Bronchial epithelial cell (primary cell): ENCODE data around the gene DLX2. TPM values are rescaled to one million over a fixed set of nuclear protein-coding genes. Genes with fewer than 3 reads are reported as not detected.
"Not testable (repeated sequence)": the region's sequence is repeated elsewhere in the genome, so short reads cannot be mapped to it uniquely, and the experiment has no call there.

Experiments used
- DNase-seq: peaks from one replicate; pipeline ENCODE4 v3.0.0-alpha.2; 2010; ENCODE audit warnings: low read depth
- FAIRE-seq: peaks from 2 replicates; lab custom pipeline; 2011; peaks lifted over from hg19 to GRCh38; lab: Jason Lieb, UNC
- H3K27me3 ChIP-seq: 2 replicates; pipeline ENCODE4 v1.5.1; 2011; ENCODE audit warnings: low read length; ENCODE audit not compliant: control insufficient read depth, insufficient read depth
- H3K36me3 ChIP-seq: 2 replicates; pipeline ENCODE4 v1.5.1; 2011; ENCODE audit warnings: low read length; ENCODE audit not compliant: control insufficient read depth, insufficient read depth
- H3K4me3 ChIP-seq: 2 replicates; pipeline ENCODE4 v1.5.1; 2011; ENCODE audit warnings: mild to moderate bottlenecking, low read depth, low read length, control low read depth
- CTCF ChIP-seq: IDR thresholded peaks from 2 replicates; pipeline ENCODE4 v1.5.1; 2011; ENCODE audit warnings: mild to moderate bottlenecking, moderate library complexity, low read length, control low read depth, inconsistent platforms; ENCODE audit not compliant: insufficient read depth, severe bottlenecking
- total RNA-seq: library from RNA; depleted of rRNA; stranded (reverse); fragments of >200 nt; gene quantifications from 2 replicates; pipeline ENCODE4 v1.2.1, GENCODE V29; 2014

Gene DLX2
- total RNA-seq = not detected in 2 replicates

- Histone ChIP-seq H3K27me3 (peaks cover 36% of the 10 kb centered on the region), H3K36me3 (no peaks in the 10 kb centered on the region), H3K4me3 (peak within 1 kb of the TSS; percentile 55)
- FAIRE-seq = no peak
- no peak for TF ChIP-seq CTCF
- peak; percentile 70 for DNase-seq
Observed at GRCh38 chr2:172102391-172103359, at the start of gene DLX2. Gene DLX2 (minus strand): TSS chr2:172102900. CDS start chr2:172102538, 362 bp downstream.

GRCh38 chr2:172147944-172148650 lies 45.4 kb upstream of the DLX2 start:
- DNase-seq (no peak), FAIRE-seq (no peak)

GRCh38 chr2:172143817-172144216 lies 41.1 kb upstream of the DLX2 start:
- H3K36me3 ChIP-seq = no peaks in the 10 kb centered on the region
- no peak overlapping the region for H3K4me3 ChIP-seq
- no peak for DNase-seq
- FAIRE-seq = no peak
- H3K27me3 ChIP-seq = peaks cover 6% of the 10 kb centered on the region
- no peak for TF ChIP-seq CTCF

More at GRCh38 chr2:172147944-172148650, 45.4 kb upstream of the DLX2 start:
- Histone ChIP-seq H3K4me3 (no peak overlapping the region), H3K27me3 (peaks cover 6% of the 10 kb centered on the region), H3K36me3 (no peaks in the 10 kb centered on the region)
- no peak for TF ChIP-seq CTCF

- H3K27me3 ChIP-seq, FAIRE-seq, H3K36me3 ChIP-seq, H3K4me3 ChIP-seq, DNase-seq: not testable (repeated sequence)
Observed at GRCh38 chr2:172138727-172139126, 36.0 kb upstream of the DLX2 start.

GRCh38 chr2:172137943-172138342 lies 35.2 kb upstream of the DLX2 start:
- Histone ChIP-seq H3K4me3 (no peak overlapping the region), H3K27me3 (no peaks in the 10 kb centered on the region), H3K36me3 (no peaks in the 10 kb centered on the region)
- FAIRE-seq (no peak), DNase-seq (no peak)
- no peak for TF ChIP-seq CTCF

- Histone ChIP-seq H3K36me3 (no peaks in the 10 kb centered on the region), H3K27me3 (no peaks in the 10 kb centered on the region), H3K4me3 (no peak overlapping the region)
- no peak for FAIRE-seq
- TF ChIP-seq CTCF = no peak
- DNase-seq = peak; percentile 75
Observed at GRCh38 chr2:172137109-172137508, 34.4 kb upstream of the DLX2 start.
